Stimulated activated CD8-positive, alpha-beta memory T cell treated with anti-CD3 and anti-CD28 coated beads, Interleukin-2, amount 100 ng/mL, for 48 hours (primary cell): ENCODE data around the gene PAOX.

Experiments used
- DNase-seq, 2 donors: peaks; one replicate each; pipeline ENCODE4 v3.0.0-alpha.2; 2020; ENCODE audit warnings: low read depth in 2 of 2

PAOX gene

GRCh38 chr10:133349577-133350011 lies 29.5 kb upstream of the PAOX start:
- DNase-seq = no peak

GRCh38 chr10:133350283-133350949 lies 28.6 kb upstream of the PAOX start:
- DNase-seq = no peak

GRCh38 chr10:133350950-133351329 lies 28.1 kb upstream of the PAOX start:
- DNase-seq = no peak

GRCh38 chr10:133351408-133352318 lies 27.4 kb upstream of the PAOX start:
- no peak for DNase-seq

GRCh38 chr10:133353202-133353959 lies 25.7 kb upstream of the PAOX start:
- no peak for DNase-seq

GRCh38 chr10:133353988-133354605 lies 25.0 kb upstream of the PAOX start:
- DNase-seq = no peak

GRCh38 chr10:133354672-133355240 lies 24.3 kb upstream of the PAOX start:
- DNase-seq = no peak

- no peak for DNase-seq
These were observed 23.8 kb upstream of the PAOX start for GRCh38 chr10:133355266-133355665.

GRCh38 chr10:133355991-133356390 lies 23.1 kb upstream of the PAOX start:
- DNase-seq = no peak

GRCh38 chr10:133356549-133357284 lies 22.3 kb upstream of the PAOX start:
- no peak for DNase-seq

- DNase-seq = peak; percentile 54 to 65
These were observed 21.5 kb upstream of the PAOX start, which contains the start of gene FUOM for GRCh38 chr10:133357285-133358161. Gene FUOM, minus strand, starts transcription at chr10:133358019. Its CDS starts 12 bp downstream, at chr10:133358007.

- DNase-seq = no peak
These were observed 20.7 kb upstream of the PAOX start for GRCh38 chr10:133358162-133358924.

- no peak for DNase-seq
These were observed 20.1 kb upstream of the PAOX start for GRCh38 chr10:133358925-133359310.

- no peak for DNase-seq
These were observed 19.5 kb upstream of the PAOX start for GRCh38 chr10:133359554-133359971.

GRCh38 chr10:133359972-133360610 lies 19.0 kb upstream of the PAOX start:
- no peak for DNase-seq

GRCh38 chr10:133361227-133361626 lies 17.8 kb upstream of the PAOX start:
- DNase-seq = no peak

- no peak for DNase-seq
These were observed 17.2 kb upstream of the PAOX start for GRCh38 chr10:133361773-133362441.

GRCh38 chr10:133362846-133363245 lies 16.2 kb upstream of the PAOX start:
- DNase-seq = no peak
